ENCODE data around the gene FN1. TPM values are rescaled to one million over a fixed set of nuclear protein-coding genes. Genes with fewer than 3 reads are reported as not detected.

The FN1 gene
- total RNA-seq, 1 donor from 2014 or later = 154 TPM

DNA sequence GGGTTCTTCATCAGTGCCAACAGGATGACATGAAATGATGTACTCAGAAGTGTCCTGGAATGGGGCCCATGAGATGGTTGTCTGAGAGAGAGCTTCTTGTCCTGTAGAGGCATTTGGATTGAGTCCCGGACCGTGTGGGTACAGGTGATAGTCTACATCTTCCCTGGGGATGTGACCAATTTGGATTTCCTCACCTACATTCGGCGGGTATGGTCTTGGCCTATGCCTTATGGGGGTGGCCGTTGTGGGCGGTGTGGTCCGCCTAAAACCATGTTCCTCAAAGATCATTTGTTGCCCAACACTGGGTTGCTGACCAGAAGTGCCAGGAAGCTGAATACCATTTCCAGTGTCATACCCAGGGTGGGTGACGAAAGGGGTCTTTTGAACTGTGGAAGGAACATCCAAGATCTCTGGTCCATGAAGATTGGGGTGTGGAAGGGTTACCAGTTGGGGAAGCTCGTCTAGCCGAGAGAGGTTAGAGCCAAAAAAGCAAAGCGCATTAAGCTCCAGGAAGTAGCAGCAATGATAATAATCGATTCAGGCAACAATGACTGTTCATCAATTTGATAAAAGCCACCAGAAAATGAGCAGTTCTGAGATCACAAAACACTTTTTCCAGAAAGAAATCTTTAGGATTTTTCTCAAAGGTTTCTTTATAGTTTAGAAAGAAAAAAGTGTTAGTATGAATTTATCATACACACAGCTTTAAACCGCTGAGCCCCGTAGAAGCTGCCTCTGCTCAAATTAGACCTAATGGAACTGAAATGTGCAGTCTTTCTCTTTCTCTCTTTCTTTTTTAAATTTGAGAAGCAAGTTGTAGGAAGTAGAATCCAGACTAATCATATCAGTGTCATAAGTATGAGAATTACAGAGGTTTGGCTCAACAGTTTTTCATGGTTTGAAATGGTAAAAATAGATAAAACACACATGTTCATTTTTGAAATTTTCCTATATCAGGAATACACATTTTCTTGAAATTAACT is 63.7 kb downstream of the FN1 start:
- Histone ChIP-seq H3K4me1 (no peaks in the 10 kb centered on the region), H3K9me3 (replicated peaks) (no peaks in the 10 kb centered on the region), H3K36me3 (peaks cover 87% of the 10 kb centered on the region), H3K27me3 (ENCODE audit: low read depth) (no peaks in the 10 kb centered on the region), H3K4me3 (no peak overlapping the region), H3K27ac (replicated peaks) (no peak overlapping the region)
- DNase-seq = no peak
- intact Hi-C loops (cut with micrococcal nuclease) = no loop called here
- no peak for TF ChIP-seq CTCF (IDR thresholded peaks at IDR 0.05; ENCODE audit: borderline replicate concordance)

GRCh38 chr2:215370112-215370965 is 65.5 kb downstream of the FN1 start:
- no peak overlapping the region for H3K4me3 ChIP-seq
- H3K36me3 ChIP-seq = peaks cover 82% of the 10 kb centered on the region
- H3K27ac ChIP-seq (replicated peaks) = no peak overlapping the region
- no peak for DNase-seq
- H3K27me3 ChIP-seq (ENCODE audit: low read depth) = no peaks in the 10 kb centered on the region
- no peaks in the 10 kb centered on the region for H3K4me1 ChIP-seq
- H3K9me3 ChIP-seq (replicated peaks) = no peaks in the 10 kb centered on the region
- intact Hi-C loops (cut with micrococcal nuclease) = no loop called here
- TF ChIP-seq CTCF (IDR thresholded peaks at IDR 0.05; ENCODE audit: borderline replicate concordance) = no peak

DNA sequence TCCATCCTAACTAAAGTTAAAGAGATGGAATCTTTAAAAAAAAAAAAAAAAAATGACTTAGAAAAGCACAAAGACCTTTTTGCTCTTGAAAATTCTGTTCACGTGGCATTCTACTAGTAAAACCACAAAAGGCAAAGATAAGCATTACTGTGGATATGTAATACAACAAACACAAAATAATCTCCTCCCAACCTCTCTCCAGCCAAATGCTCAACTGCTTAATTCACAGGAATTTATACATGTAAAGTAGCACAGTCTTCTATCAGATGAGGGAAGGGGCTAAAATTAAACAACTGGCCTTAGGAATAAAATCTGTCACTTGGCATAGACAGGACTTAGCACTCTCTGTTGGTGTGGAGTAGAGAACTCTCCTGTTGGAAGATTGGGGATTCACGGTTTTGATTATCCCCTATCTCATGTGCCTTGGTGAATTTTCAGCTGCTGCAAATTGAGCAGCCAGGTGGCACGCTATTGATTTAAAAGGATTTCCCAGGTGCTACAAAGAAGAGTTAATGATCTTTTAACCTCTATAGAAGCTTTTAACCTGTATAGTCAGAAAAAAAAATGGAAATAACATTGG is 66.6 kb downstream of the FN1 start:
- no peak for TF ChIP-seq CTCF (IDR thresholded peaks at IDR 0.05; ENCODE audit: borderline replicate concordance)
- Histone ChIP-seq H3K36me3 (peaks cover 82% of the 10 kb centered on the region), H3K4me3 (no peak overlapping the region), H3K9me3 (replicated peaks) (no peaks in the 10 kb centered on the region), H3K27ac (replicated peaks) (no peak overlapping the region), H3K4me1 (no peaks in the 10 kb centered on the region), H3K27me3 (ENCODE audit: low read depth) (no peaks in the 10 kb centered on the region)
- intact Hi-C loops (cut with micrococcal nuclease) = no loop called here
- DNase-seq = no peak

- H3K27me3 ChIP-seq (ENCODE audit: low read depth) = no peaks in the 10 kb centered on the region
- no peak for TF ChIP-seq CTCF (IDR thresholded peaks at IDR 0.05; ENCODE audit: borderline replicate concordance)
- H3K9me3 ChIP-seq (replicated peaks) = no peaks in the 10 kb centered on the region
- DNase-seq = no peak
- H3K4me1 ChIP-seq = no peaks in the 10 kb centered on the region
- intact Hi-C loops (cut with micrococcal nuclease) = no loop called here
- H3K27ac ChIP-seq (replicated peaks) = no peak overlapping the region
- peaks cover 83% of the 10 kb centered on the region for H3K36me3 ChIP-seq
- no peak overlapping the region for H3K4me3 ChIP-seq
These were observed 67.4 kb downstream of the FN1 start for GRCh38 chr2:215368493-215368809.

DNA sequence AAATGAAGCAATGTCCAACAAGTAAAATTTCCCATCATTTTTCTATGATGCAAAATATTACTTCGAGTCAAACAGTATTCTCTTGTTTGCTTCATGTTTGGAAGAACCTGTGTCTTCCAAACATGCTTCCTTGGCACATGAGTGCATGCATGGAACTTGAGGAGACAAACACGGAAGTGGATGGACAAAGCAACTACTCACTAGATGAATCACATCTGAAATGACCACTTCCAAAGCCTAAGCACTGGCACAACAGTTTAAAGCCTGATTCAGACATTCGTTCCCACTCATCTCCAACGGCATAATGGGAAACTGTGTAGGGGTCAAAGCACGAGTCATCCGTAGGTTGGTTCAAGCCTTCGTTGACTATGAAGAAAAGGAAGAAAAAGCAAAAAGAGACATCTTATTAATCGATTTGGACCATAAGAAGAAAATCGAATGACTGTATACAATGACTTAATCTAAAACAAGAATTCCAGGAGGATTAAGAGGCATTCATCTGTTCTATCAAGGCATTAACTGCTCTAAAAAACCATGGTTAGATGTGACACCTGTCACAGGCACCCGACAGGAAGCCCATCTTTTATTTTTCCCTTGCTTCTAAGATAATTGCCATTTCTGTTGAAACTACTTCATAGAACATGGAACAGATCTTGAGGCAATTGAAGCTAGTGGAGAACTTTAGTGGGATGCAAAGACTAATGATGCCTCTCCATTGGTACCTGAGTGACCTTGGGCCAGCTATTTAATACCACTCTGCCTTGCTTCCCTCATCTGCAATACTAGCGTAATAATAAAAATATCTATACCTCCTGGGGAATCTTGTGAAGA is 68.0 kb downstream of the FN1 start:
- Histone ChIP-seq H3K4me1 (no peaks in the 10 kb centered on the region), H3K27ac (replicated peaks) (no peak overlapping the region), H3K4me3 (no peak overlapping the region), H3K36me3 (peaks cover 84% of the 10 kb centered on the region), H3K27me3 (ENCODE audit: low read depth) (no peaks in the 10 kb centered on the region), H3K9me3 (replicated peaks) (no peaks in the 10 kb centered on the region)
- no peak for DNase-seq
- intact Hi-C loops (cut with micrococcal nuclease) = no loop called here
- no peak for TF ChIP-seq CTCF (IDR thresholded peaks at IDR 0.05; ENCODE audit: borderline replicate concordance)
